Cardiac muscle cell (in vitro differentiated cells and primary cell): ENCODE measurements around the gene GPR132. TPM values are rescaled to one million over a fixed set of nuclear protein-coding genes. Genes with fewer than 3 reads are reported as not detected.

ENCODE experiments used
- DNase-seq, 2 donors: peaks; one replicate each; pipeline versions ENCODE4 v3.0.0 to v3.0.0-alpha.2; 2010 to 2017; ENCODE audit warnings: low read depth in 1 of 2, low spot score in 1 of 2
- H3K27ac ChIP-seq: fragments of 200-600 bp; sonication (generic); 2 replicates; pipeline ENCODE4 v1.5.1; 2016
- H3K27me3 ChIP-seq: fragments of 200-600 bp; sonication (generic); 2 replicates; pipeline ENCODE4 v1.6.0; 2016; ENCODE audit warnings: control low read depth
- H3K36me3 ChIP-seq: fragments of 200-600 bp; sonication (generic); 2 replicates; pipeline ENCODE4 v1.5.1; 2016; ENCODE audit warnings: control low read depth
- H3K4me1 ChIP-seq: fragments of 200-600 bp; sonication (generic); 2 replicates; pipeline ENCODE4 v1.8.1; 2017; ENCODE audit warnings: low read depth, mild to moderate bottlenecking, mixed run types
- H3K4me3 ChIP-seq: fragments of 200-600 bp; sonication (generic); 2 replicates; pipeline ENCODE4 v1.5.1; 2016; ENCODE audit warnings: mild to moderate bottlenecking
- H3K9me3 ChIP-seq: fragments of 200-600 bp; sonication (generic); 2 replicates; pipeline ENCODE4 v1.5.1; 2017; ENCODE audit warnings: low read depth, mild to moderate bottlenecking, control low read depth
- CTCF ChIP-seq: IDR thresholded peaks from 2 replicates; pipeline ENCODE4 v1.5.1; 2012; ENCODE audit warnings: low read depth, mild to moderate bottlenecking, low read length
- polyA plus RNA-seq: library from polyadenylated mRNA; unstranded; fragments of >200 nt; fragmentation: Nextera tagmentation; extraction: Ambion mirVana; gene quantifications from 2 replicates; pipeline ENCODE4 v1.2.1, GENCODE V29; 2016
- total RNA-seq: library from RNA; depleted of rRNA; stranded (reverse); fragments of >200 nt; gene quantifications from 2 replicates; pipeline ENCODE4 v1.2.3, GENCODE V29; 2016

The GPR132 gene
- total and polyA plus RNA-seq, 2 experiments from 2014 or later, result 1.0 to 2.0 TPM

- H3K27ac ChIP-seq, result no peak overlapping the region
- no peak for DNase-seq
- peaks cover 3% of the 10 kb centered on the region for H3K4me1 ChIP-seq
- no peaks in the 10 kb centered on the region for H3K27me3 ChIP-seq
- H3K9me3 ChIP-seq, result no peaks in the 10 kb centered on the region
- H3K4me3 ChIP-seq, result no peak overlapping the region
- TF ChIP-seq CTCF, result no peak
- H3K36me3 ChIP-seq, result no peaks in the 10 kb centered on the region
Measured at GRCh38 chr14:105096206-105096875, 31.1 kb upstream of the GPR132 start.

- Histone ChIP-seq H3K9me3 (no peaks in the 10 kb centered on the region), H3K36me3 (no peaks in the 10 kb centered on the region), H3K27me3 (no peaks in the 10 kb centered on the region), H3K4me3 (no peak overlapping the region), H3K4me1 (peaks cover 5% of the 10 kb centered on the region), H3K27ac (no peak overlapping the region)
- TF ChIP-seq CTCF, result no peak
- DNase-seq, result no peak
Measured at GRCh38 chr14:105095236-105095805, 30.1 kb upstream of the GPR132 start.

- DNase-seq, result no peak
- H3K36me3 ChIP-seq, result no peaks in the 10 kb centered on the region
- no peak for TF ChIP-seq CTCF
- H3K27me3 ChIP-seq, result no peaks in the 10 kb centered on the region
- H3K4me3 ChIP-seq, result peak overlapping the region; percentile 54
- peaks cover 6% of the 10 kb centered on the region for H3K4me1 ChIP-seq
- H3K27ac ChIP-seq, result no peak overlapping the region
- no peaks in the 10 kb centered on the region for H3K9me3 ChIP-seq
Measured at GRCh38 chr14:105094193-105094907, 29.1 kb upstream of the GPR132 start.

GRCh38 chr14:105093431-105094192, 28.4 kb upstream of the GPR132 start:
- Histone ChIP-seq H3K27me3 (no peaks in the 10 kb centered on the region), H3K4me3 (peak overlapping the region; percentile 54), H3K4me1 (peaks cover 6% of the 10 kb centered on the region), H3K27ac (no peak overlapping the region), H3K9me3 (no peaks in the 10 kb centered on the region), H3K36me3 (no peaks in the 10 kb centered on the region)
- peak; percentile 66 for TF ChIP-seq CTCF
- DNase-seq, result peak; percentile 89 to 92

- H3K36me3 ChIP-seq, result no peaks in the 10 kb centered on the region
- peak; percentile 62 to 75 for DNase-seq
- no peaks in the 10 kb centered on the region for H3K9me3 ChIP-seq
- H3K4me3 ChIP-seq, result peak overlapping the region; percentile 54
- no peak overlapping the region for H3K27ac ChIP-seq
- peaks cover 7% of the 10 kb centered on the region for H3K4me1 ChIP-seq
- no peak for TF ChIP-seq CTCF
- H3K27me3 ChIP-seq, result no peaks in the 10 kb centered on the region
Measured at GRCh38 chr14:105093038-105093430, 27.8 kb upstream of the GPR132 start.
